ENCODE data around the gene DEGS1.
A peak's percentile ranks its signal among the peaks of the same experiment; 100 is the strongest.

Gene DEGS1

DNA sequence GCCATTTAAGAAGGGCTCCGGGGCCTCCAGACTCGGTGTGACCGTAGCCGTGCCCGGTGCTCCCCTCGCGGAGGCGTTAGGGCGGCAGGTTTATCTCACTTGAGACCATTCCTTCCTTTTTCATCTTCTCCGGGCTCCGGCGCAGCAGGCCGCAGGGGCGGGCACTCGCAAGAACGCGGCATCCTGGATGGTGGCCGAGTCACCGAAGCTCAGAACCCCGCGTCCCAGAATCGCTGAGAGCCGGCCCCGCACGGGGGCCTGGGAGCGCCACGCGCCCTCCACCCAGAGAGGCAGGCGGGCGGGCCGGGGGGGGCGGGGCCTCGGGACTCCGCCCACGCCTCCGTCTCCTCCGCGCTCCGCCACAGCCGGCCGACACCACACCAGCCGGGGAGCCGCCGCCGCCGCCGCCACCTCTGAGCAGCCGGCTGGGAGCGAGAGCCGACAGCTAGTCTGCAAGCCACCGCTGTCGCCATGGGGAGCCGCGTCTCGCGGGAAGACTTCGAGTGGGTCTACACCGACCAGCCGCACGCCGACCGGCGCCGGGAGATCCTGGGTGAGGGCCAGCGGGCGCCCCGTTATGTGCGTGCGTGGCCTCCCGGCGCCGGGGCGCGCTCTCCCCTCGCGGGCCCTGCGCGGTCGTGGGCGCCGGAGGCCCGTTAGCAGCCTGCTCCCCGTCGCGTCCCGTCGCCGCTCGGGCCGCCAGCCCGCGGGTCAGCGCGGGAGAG is at the start of gene DEGS1:
Gene DEGS1, plus strand, starts transcription at position 375 of the 725 bp plus-strand sequence. Its CDS starts 97 bp downstream, at position 472.
- TF ChIP-seq, protein P1, sequence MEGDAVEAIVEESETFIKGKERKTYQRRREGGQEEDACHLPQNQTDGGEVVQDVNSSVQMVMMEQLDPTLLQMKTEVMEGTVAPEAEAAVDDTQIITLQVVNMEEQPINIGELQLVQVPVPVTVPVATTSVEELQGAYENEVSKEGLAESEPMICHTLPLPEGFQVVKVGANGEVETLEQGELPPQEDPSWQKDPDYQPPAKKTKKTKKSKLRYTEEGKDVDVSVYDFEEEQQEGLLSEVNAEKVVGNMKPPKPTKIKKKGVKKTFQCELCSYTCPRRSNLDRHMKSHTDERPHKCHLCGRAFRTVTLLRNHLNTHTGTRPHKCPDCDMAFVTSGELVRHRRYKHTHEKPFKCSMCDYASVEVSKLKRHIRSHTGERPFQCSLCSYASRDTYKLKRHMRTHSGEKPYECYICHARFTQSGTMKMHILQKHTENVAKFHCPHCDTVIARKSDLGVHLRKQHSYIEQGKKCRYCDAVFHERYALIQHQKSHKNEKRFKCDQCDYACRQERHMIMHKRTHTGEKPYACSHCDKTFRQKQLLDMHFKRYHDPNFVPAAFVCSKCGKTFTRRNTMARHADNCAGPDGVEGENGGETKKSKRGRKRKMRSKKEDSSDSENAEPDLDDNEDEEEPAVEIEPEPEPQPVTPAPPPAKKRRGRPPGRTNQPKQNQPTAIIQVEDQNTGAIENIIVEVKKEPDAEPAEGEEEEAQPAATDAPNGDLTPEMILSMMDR (IDR thresholded peaks at IDR 0.05; ENCODE audit: borderline replicate concordance, insufficient read depth, low read depth, low read length) = no peak
- peak within 1 kb of the TSS; percentile 91 for H3K4me3 ChIP-seq (ENCODE audit: low read depth, low read length)

DNA sequence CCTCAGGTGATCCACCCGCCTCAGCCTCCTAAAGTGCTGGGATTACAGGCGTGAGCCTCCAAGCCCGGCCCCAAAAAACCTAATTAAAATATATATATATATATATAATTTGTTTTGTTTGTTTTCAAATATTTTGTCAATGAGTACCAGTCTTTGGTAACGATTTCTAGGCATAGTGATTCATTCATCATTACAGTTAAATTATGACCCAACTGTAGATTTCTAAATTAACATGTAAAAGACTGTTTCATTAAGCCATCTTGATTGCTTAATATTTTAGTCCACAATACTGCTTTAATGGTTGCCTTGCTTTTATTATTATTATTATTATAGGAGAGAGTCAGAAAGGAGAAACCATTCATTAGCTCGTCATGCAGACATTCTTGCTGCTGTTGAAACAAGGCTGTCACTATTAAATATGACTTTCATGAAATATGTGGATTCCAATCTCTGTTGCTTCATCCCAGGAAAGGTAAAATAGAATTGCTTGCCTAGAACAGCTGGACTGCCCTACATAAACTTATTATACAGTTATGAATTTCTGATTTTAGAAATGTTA is 49.2 kb upstream of the DEGS1 start:
- TF ChIP-seq, protein P1 (IDR thresholded peaks at IDR 0.05; ENCODE audit: borderline replicate concordance, insufficient read depth, low read depth, low read length) = no peak
- H3K4me3 ChIP-seq (ENCODE audit: low read depth, low read length) = no peak overlapping the region

- TF ChIP-seq, protein P1 (IDR thresholded peaks at IDR 0.05; ENCODE audit: borderline replicate concordance, insufficient read depth, low read depth, low read length) = no peak
These were observed 45.5 kb upstream of the DEGS1 start for GRCh38 chr1:224137518-224137917.

DNA sequence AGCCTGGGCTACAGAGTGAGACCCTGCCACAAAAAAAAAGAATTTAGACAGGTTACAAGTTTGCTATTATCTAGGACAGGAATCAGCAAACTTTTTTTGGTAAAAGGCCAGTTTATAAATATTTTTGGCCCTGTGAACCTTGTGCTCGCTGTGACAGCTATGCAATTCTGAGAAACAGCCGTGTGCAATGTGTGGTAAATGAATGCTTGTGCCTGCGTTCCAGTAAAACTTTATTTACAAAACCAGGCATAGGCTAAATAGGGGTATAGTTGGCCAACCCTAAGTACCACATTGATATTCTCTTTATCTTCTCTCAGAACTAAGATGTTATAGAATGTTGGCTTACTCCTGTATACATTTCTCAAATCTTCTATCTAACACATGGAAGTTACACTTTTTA is 44.8 kb upstream of the DEGS1 start:
- TF ChIP-seq, protein P1 (IDR thresholded peaks at IDR 0.05; ENCODE audit: borderline replicate concordance, insufficient read depth, low read depth, low read length) = no peak
- H3K4me3 ChIP-seq (ENCODE audit: low read depth, low read length) = no peak overlapping the region

More at GRCh38 chr1:224137518-224137917, 45.5 kb upstream of the DEGS1 start:
- H3K4me3 ChIP-seq (ENCODE audit: low read depth, low read length) = no peak overlapping the region

GRCh38 chr1:224141693-224142092 is 41.3 kb upstream of the DEGS1 start:
- TF ChIP-seq, protein P1 (IDR thresholded peaks at IDR 0.05; ENCODE audit: borderline replicate concordance, insufficient read depth, low read depth, low read length) = no peak
- H3K4me3 ChIP-seq (ENCODE audit: low read depth, low read length) = no peak overlapping the region

DNA sequence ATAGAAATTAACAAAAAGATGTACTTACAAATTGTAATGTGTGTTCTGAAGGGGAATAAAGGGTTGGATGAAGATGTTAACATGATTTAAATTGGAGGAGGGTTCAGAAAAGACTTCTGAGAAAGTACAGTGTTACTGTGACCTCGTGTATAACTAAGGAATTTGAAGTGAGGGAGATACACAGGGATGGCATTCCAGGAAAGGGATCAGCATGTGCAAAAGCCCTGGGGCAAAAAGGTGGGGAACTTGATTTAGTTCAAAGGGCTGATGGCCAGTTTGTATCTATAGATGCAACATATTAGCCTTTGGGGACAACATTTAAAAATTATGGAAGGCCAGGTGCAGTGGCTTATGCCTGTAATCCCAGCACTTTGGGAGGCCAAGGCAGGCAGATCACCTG is 33.3 kb upstream of the DEGS1 start:
- TF ChIP-seq, protein P1 (IDR thresholded peaks at IDR 0.05; ENCODE audit: borderline replicate concordance, insufficient read depth, low read depth, low read length) = no peak

GRCh38 chr1:224151117-224151516 is 31.9 kb upstream of the DEGS1 start:
- no peak overlapping the region for H3K4me3 ChIP-seq (ENCODE audit: low read depth, low read length)
- TF ChIP-seq, protein P1 (IDR thresholded peaks at IDR 0.05; ENCODE audit: borderline replicate concordance, insufficient read depth, low read depth, low read length) = no peak

More for the DNA sequence above, 33.3 kb upstream of the DEGS1 start:
- no peak overlapping the region for H3K4me3 ChIP-seq (ENCODE audit: low read depth, low read length)

All from GM12875 (cell line).